Stimulated activated CD4-positive, alpha-beta T cell treated with anti-CD3 and anti-CD28 coated beads, Interleukin-4, amount 100 ng/mL, for 48 hours (primary cell): ENCODE data around the gene KCNN3.

Source experiments
- DNase-seq, 2 donors: peaks; one replicate each; pipeline ENCODE4 v3.0.0-alpha.2; 2020; ENCODE audit warnings: low read depth in 2 of 2

KCNN3 gene

DNA sequence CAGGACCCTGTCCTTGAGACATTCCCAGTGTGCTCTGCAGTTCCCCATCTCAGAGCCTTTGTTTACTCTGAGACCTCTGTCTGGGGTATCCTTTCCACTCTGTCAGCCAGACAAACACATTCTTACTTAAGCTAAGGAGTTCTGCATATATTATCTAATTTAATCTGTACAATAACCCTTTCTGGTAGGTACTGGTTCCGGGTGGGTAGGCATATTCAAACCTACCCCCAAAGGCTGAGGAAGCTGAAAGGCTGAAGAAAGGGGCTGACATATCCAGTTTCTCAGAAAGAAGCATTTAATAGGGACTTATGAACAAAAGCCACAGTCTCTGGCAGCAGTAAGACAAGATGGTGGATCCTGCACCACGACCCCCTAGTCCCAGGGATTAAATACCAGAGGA, 53.1 kb downstream of the KCNN3 start:
- DNase-seq, result no peak

DNA sequence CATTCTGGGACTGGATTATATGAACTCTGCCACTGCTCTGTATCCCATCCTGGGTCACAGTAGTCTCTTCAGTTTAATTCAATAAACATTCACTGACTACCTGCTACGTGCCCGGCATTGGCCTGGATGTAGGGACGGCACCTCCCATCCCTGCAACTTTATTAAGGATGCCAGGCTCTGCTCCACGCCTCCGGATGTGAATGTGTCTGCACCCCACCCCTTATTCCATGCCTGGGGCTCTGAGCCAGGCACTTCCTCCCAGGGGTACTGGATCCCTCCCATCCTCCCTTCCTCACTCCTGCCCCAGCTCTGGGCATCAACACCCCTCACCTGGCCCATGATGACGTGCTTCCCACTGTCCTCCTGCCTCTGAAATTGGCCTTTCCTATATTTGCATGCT, 53.7 kb downstream of the KCNN3 start:
- DNase-seq, result no peak

DNA sequence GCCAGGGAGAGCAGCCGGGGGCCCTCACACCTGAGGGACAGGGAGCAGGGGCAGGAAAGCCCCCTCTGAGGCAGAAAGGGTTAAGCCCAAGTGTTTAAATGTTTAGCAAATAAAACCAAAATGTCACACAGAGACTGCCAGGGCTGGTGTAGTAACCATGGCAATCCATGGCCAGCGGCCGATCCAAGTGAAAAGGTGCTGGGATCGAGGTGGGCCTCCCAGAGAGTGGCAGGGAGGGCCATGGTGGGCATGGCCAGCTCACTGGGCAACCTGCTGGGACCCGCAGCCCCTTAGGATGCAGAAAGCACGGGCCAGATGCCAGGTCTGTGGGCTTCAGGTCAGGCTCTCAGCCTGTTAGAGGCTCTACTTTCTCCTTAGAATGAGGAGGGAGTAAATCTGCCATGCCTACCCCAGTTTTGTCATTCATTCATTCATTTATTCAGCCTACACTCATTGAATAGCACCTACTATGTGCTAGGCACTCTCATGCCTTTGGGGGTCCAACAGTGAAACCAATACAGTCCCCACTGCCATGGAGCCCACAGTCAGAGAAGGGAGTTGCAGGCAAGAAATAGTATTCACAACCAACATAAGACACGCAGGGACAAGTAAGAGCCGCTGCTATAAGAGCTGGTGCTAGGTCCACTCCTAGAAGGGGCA, 56.1 kb downstream of the KCNN3 start:
- no peak for DNase-seq

DNA sequence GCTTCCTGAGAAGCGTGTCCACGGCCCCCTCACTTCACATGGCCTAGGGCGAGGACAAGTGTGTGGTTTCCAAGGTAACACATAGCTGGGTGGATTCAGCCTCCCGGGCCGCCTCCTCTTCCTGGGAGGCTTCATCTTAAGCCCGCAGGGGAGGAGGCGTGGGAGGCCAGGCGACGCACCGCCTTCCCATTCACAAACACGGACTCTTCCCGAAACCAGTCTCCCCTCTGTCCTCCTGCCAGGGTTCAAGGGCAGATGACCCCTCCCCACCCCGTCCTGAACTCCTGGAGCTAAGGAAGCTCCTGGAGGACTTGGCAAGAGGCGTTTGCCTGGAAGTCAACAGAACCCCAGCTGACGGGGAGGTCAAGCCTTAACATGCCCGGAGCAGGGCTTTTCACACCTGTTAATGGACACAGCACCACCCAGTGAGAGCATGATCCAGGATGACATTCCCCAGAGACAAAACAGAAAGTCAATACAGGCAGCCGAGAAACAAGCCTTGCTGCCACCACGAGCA, 56.7 kb downstream of the KCNN3 start:
- no peak for DNase-seq

DNA sequence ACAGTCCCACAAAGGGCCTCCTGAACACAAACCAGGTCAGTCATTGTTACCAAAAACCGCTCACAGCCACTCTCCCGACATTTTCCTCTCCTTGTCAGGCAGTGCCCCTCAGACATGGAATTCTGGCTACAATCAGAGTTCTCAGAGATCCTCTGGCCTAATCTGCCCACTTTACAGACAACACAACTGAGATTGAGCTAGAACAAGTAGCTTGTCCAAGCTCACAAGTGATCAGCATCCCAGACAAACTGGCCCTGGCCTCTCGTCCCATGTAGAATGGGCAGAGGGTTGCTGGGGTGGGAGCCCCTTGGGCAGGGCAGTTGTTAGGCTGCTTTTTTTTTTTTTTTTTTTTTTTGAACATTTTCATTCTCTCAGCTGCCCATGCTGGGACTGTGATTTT, 57.2 kb downstream of the KCNN3 start:
- DNase-seq, result no peak

DNA sequence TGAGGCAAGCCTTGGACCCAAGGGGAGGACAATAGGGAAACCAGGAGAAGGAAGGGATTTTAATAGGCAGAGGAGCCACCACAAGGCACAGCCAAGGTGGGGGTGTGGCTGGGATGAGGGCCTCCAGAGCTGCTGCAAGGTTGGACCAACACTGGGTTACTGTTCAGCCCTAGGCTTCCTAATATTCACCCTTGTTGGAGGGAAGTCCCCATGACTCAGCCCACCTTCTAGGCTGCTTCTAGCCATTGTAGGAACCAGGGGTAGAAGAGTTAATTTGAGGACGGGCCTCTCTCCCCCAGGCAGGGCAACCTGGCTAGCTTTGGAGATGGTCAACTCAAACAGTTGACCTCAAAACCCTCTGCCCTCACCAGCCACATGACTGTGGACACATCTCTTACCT, 59.5 kb downstream of the KCNN3 start:
- no peak for DNase-seq

DNA sequence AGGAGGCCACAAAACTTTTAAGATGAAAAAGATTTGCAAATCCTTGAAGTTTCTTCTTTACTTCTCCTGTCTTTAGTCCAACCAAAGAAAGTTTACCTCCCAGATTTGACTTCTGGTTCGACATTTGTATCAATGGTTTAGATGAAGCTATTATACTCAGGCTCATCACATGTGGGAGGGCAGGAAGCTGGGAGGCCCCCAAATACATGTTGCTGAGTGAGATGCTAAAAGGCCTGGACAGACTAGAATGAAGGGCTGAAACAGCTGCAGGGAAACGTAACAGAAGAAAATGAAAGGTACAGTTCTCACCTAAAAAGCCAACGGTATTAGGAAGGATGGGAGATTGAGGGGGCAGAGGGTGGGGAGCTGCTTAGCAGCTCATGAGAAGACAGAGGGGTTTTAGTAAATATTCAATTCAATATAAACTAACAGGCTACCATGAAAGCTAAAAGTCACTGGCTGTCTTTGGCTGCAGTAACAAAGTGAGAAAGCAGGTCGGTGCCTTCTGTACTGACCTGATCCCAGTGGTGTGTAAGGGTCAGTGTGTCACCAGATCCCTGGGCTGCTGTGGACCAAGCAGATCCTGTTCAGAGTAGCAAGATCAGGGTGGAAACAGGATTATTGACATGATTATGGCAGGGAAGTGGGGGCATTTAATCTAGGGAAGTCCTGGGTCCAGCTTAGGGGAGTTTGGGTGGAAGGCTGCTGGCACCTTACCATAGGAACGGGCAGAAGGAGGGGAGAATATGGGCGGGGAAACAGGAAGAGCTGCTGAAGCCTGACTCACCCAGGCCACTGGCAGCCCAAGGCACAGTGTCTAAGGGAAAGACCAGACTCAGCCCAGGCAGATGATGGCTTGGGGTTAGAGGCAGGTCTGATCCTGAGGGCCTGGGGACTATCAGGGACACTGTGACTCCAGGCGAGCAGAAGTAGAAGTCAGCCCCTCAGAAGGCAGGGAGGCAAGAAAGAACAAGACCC, 60.4 kb downstream of the KCNN3 start:
- no peak for DNase-seq

DNA sequence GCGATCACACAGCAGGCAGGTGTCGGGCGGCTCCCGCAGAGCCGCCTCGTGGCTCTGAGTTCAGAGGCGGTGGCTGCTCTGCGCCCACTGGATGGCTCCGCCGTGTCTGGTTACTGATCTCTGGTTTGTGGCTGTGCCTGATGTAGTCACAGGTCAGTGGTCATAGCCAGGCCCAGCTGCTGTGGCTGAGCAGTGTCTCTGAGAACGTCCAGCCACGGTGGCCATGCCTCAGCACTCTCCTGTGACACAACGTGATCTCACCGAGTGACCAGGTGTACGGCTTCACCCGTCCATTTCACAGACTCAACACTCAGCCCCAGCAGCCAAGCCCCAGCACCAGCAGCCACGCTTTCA, 61.2 kb downstream of the KCNN3 start:
- DNase-seq, result no peak

DNA sequence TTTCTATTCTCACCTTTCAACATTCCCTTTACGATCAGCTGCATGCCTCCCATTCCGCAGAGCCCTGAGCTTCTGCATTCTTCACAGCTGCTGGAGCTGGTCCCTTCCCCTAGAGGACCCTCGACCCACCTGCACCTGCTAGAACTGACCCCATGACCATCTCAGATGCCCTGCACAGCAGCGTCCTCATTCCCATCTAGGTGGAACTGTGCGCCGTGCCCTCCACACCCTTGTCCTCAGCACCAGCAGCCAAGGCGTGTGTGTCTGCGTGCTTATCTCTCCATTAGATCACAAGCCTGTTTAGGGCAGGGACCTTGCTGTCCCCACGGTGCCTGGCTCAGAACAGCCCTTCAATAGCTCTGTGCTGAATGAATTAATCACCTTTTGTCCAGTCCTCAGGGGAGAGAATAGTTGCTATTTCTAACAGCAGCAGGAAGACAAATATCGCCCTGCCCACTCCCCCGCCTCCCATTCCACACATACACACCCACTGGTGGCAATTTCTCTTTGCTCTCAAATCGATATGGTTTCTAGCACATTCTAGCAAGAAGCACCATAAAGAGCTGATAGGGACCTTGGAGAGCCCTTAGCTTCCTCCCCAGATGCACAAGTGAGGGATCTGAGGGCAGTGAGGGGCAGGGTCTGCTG, 61.7 kb downstream of the KCNN3 start:
- no peak for DNase-seq

DNA sequence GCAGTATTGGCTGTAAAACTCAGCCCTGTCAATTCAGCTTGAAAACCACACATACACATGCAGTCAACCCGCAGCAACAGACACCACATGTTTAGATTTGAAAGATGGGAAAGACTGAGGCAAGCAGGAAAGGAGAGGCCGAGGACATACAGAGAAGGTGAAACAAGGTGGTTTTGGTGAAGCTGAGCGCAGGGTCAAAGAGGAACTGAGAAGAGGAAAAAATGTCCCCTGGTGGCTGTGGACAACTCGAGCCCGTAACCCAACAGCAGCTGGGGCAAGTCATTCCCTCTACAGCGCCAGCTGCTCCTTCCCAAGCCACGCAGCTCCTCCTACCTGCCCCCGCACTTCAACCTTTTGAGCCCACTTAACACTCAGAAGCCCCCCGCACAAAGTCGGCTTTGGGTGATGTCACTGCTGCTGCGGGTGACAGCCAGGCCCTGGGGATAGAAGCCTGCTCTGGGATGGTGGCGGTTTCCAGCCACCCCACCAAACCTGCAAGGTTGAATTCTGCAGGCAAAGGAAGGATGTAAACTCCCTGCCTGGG, 63.0 kb downstream of the KCNN3 start:
- DNase-seq, result no peak

DNA sequence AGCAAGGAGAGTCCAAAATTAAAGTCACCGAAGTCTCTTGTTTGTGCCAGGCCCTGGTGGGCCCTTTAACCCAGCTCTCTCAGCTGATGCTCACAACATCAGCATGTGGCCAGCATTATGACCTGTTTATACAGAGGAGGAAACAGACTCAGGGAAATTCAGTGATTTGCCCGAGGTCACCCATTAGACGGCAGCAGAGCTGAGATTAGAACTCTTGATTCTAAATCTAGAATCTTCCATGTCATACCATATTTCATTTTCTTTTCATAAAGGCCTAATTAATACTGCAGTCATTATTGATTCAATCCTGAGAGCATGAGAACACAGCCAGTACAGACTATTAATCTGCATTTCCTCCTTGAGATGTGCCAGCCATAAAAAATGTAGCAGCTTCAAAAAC, 63.7 kb downstream of the KCNN3 start:
- DNase-seq, result no peak

DNA sequence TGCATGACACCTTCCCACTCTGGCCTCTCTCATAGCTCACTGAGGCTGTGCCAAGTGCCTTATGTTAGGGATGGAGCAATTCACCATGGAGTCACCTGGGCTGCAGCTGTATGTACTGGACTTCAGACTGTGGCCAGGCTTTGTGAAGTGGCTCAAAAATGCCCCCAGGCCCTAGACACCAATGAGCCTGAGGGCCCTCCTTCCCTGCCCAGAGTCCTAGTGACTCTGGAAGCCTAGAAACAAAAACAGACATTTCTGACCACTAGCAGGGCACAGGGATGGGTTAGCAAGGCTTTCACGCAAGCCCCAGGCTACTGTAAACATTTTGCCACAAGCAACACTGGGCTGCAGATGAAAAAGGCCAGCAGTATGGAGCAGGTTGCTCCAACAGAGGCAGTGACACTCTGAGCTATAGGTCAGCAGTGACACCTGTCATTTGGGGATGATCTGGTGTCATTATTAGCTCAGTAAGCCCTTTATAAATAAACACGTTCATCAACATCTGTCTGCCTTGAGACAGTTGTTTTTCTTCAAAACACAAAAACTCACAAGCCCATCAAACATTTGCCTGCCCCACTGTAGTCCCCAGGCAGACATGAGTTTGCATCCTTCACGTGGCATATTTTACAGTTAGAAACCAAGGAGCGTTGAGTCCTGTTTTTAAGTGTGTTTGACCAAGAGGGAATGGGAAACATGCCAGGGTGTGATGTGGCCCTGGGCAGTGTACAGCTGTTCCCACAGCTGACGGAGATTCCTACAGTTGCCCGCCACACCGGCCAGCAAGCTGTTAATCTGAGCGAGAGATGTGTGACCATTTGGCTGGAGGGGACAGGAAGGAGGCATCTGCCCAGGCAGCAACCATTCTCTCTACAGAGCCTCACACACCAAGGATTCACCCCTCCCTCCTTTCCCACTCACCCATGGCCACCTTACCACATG, 66.8 kb downstream of the KCNN3 start:
- DNase-seq, result no peak

DNA sequence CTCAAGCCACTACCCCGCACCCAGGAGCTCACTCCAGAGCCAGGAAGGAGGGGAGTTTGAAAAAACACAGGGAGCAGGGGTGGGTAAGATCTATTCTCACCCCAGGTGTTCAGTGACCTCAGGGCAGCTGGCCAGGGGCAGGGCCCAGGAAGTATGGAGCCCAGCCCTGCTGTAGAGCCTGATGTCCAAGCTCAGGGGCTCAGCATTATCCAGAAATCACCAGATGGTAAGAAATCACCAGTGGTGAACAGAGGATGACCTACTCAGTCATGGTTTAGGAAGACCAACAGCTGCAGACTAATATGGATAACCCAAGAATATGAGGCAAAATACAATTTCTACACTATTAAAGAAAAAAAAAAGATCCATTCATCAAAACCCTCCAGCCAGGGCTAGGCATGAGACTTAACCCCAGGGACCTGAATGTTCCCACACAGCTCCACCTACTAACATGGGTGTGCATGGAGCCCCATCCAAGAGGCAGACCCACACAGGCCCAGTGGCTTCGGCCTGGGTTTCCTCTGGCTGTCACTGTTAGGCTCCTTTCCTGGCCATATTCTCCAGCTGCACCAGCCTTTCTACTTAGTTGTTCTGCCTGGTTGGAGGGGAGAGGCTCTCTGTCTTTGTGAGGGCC, 67.6 kb downstream of the KCNN3 start:
- no peak for DNase-seq

DNA sequence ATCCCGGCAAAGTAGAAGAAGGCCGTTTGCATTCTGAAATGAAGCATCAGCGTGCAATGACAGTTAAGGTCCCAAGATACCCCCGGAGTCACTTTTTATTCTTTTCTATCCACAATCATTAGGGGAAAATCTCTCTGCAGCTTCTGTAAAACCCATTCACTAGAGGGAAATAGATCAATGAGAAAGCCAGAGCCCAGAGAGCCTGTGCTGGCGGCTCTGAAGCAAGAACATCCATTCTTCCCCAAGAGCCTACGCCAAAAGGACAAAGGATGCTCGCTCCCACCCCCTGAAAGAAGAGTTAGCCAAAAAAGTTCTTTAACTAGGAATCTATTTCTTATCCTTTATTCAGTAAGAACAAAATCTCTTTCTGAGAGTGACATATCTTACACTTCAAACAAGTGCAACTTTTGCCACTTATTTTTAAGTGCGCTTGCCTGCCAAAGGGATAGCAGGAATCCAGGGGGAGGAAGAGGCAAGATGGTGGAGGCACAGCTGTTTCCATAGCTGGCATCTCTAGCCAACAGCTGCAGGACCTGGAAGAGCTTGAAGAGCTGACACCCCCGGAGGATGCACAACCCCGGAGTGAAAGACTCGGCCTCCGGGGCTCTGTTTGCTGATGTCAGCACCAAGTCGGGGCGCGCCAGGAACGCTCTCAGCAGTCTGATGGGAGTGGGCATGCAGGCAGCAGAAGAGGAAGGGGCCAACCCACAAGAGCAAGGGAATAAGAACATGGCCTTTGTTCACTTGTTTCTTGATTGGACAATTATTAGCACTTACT, 68.7 kb downstream of the KCNN3 start:
- no peak for DNase-seq

DNA sequence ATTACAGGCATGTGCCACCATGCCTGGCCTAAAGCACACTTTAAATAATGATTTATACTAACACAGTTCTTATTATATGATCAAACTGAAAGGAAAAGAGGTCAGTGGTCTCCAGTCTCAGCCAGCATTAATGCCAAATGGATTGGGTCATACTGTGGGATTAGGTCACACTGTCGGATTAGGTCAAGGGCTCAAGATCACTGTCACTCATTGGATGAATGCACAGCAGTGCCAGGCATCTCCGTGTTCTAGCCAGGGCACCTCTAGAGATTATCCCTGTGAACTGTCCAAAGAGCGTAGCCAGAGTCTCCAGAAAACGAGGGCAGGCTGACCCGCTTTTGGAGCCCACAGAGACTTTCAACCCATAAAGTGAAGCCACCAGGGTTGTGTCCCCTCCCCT, 70.9 kb downstream of the KCNN3 start:
- DNase-seq, result no peak

DNA sequence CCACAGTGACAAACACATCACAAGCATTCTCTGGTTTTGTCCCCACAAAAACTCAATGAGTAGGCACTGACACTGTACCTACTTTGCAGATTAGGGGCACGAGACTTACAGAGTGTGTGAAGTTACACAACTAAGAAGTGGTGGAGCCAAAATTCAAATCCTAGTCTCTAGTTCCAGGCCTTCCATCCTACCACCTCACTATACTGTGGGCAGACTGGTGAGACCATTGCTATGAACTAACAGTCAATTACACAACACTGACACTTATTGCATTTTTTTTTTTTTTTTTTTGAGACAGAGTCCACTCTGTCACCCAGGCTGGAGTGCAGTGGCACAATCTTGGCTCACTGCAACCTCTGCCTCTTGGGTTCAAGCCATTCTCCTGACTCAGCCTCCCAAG, 71.4 kb downstream of the KCNN3 start:
- no peak for DNase-seq

DNA sequence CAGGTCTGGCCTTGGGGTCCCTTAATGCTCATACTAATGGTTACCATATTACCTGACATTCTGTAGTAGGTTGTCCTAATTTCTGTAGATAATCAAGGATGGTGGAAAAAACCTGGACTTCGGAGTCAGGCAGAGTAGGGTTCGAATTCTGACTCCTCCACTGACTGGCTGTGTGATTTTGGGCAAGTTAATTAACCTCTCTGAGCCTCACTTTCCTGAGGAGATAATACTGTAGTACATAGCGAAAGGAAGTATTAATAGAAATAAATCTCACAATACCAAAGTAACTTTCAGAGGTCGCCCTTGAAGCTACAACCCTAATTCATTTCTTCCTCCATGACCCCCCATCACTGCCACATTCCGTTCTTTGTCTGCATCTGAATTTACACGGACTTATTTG, 72.9 kb downstream of the KCNN3 start:
- DNase-seq, result no peak

DNA sequence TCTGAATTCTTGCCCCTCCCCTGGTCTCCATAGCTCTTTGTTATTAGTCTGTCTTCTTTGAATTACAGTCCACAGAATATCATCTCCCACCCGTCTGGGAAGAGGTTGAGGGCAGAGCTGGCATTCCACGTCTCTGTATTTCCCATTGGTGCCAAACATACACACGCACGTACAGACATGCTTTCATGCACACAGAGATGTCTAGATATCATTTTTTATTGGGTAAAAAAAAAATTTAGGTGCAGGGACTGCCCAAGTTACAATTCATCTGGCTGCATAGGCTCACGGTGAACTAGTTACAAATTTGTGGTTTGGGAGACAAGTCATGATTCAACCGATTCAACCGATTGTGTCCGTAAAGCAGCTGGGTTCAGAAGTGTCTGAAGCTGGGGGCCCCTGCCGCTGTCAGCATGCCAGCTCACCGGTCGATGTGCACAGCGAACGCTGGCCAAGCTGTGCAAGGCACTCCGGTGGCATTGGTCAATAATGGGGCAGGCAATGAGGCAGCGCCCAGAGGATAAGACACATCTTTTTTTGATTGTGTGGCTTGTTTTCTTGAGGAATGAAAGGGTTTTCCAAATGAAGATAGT, 73.7 kb downstream of the KCNN3 start:
- DNase-seq, result no peak

DNA sequence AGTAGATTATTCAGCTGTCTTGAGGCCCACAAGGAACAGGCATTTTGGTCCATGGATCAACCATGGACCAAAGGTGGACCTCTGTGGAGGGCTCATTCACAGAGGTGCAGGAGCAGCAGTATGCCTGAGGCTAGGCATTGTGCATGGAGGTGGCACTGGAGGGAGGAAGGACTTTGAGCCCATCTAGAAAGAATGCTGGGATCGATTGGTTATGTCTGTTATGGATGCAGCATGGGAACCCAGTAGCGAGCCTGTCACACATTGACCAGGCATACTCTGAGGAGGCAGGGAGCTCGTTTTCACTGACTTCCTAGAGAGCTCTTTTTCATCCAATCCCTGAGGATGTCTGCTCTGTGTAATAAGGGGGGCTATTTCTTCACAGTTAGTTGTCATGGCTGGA, 75.5 kb downstream of the KCNN3 start:
- DNase-seq, result no peak

DNA sequence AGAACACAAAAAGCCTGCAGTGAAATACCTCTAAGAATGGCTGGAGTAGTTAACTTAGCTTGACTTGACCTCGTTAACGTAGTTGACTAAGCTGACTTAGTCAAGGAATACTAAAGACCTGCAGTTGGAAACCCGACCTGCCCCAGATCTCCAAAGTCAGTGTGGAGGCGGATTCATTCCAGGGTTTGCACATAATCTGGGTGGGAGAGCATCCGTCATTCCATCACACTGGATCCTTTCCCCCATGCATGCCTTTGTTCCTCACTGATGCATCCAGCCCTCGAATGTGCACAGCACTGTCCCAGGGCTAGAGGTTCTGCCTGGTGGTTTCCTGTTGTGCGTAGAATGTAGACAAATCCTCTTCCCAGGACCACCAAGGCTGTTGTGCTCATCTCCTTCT, 76.4 kb downstream of the KCNN3 start:
- DNase-seq, result no peak
